DMS53 (cell line): ENCODE results near the gene TMEM30A.
A peak's percentile ranks its signal among the peaks of the same experiment; 100 is the strongest.

Experiments used
- DNase-seq: peaks from one replicate; lab custom pipeline; 2025; lab: John Stamatoyannopoulos, UW

The TMEM30A gene

GRCh38 chr6:75215291-75215690 lies 69.3 kb downstream of the TMEM30A start:
- no peak for DNase-seq

- no peak for DNase-seq
These were observed 70.9 kb downstream of the TMEM30A start for GRCh38 chr6:75213732-75214131.

- DNase-seq: peak; percentile 14
These were observed 71.5 kb downstream of the TMEM30A start for GRCh38 chr6:75213112-75213511.

- DNase-seq: no peak
These were observed 72.5 kb downstream of the TMEM30A start for GRCh38 chr6:75211920-75212590.

- DNase-seq: peak; percentile 90
These were observed 73.5 kb downstream of the TMEM30A start for GRCh38 chr6:75210885-75211739.

- no peak for DNase-seq
These were observed 75.3 kb downstream of the TMEM30A start for GRCh38 chr6:75209184-75209723.

GRCh38 chr6:75208298-75209183 lies 76.1 kb downstream of the TMEM30A start:
- peak; percentile 95 for DNase-seq

GRCh38 chr6:75206576-75207342 lies 77.8 kb downstream of the TMEM30A start:
- DNase-seq: peak; percentile 82

GRCh38 chr6:75205776-75206575 lies 78.6 kb downstream of the TMEM30A start, which contains the start of gene COL12A1:
Gene COL12A1, minus strand, starts transcription at chr6:75206053. Its CDS starts 3,261 bp downstream, at chr6:75202792.
- peak; percentile 90 for DNase-seq

- DNase-seq: peak; percentile 80
These were observed 79.4 kb downstream of the TMEM30A start for GRCh38 chr6:75204959-75205775.

GRCh38 chr6:75204217-75204958 lies 80.2 kb downstream of the TMEM30A start:
- DNase-seq: peak; percentile 93

GRCh38 chr6:75203721-75204120 lies 80.9 kb downstream of the TMEM30A start:
- no peak for DNase-seq
